ELF-1 (cell line): Measurements from ENCODE around the gene MMP20.

Source experiments
- DNase-seq: peaks from one replicate; pipeline ENCODE4 v3.0.0-alpha.2; 2016; ENCODE audit warnings: low read depth, low spot score

The MMP20 gene

GRCh38 chr11:102592131-102592530 is 33.0 kb downstream of the MMP20 start:
- no peak for DNase-seq

DNA sequence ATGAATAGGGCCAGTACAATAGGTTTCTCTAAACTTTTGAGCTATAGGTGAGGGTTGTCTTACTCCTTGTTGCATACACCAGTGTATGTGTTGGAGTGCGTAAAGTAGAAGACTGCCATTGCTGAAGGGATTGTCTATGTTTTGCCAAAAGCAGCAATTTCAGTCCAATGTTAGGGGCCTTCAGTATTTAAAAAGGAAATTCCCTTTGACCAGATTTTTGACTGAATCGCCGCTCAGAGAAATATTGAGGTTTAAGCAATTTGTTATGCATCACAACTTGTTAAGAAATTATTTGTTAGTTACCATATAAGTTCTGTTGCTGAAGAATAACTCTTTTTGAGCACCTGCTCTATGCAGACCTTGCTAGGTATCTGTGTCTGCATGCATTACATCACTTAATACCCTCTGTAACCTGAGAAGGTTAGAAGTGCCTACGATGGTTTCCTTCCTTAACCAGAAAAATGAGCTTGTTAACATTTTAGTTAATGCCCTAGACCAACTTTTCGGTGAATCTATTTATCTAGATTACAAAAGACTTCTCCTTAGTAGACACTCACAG is 33.9 kb downstream of the MMP20 start:
- DNase-seq = no peak

DNA sequence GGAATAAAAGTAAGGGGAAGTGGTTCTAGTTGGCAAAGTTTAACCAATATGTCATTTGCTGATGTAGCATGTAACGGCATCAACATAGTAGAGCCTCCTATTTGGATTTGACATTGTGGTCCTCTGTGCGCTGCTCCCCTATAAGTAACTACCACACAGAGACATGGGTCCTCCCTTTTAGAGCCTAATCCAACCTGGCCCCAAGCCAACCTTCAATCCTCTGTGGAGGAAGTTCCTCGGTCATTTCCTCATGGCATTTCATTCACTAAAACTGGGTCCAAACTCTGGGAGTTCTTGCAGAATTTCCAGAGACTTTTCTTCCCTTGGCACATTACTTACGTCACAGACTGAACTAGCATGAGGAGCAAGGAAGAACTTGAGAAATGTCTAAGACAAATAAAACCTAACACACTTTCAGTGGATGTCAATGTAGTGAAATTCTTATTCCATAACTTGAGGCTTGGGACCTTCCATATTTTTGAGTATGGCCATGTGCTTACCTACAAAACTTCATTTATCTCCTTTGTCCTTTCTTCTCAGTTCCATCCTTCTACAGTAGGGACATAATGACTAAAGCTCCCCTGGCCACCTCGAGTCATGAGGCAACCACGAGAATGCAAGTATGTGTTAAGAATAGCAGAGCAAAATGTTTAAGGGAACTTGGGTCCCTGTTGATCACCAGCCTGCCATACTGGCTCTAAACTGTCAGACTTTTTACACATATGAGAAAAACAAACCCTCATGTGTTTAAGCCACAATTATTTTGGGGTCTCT is 34.7 kb downstream of the MMP20 start:
- DNase-seq = no peak

DNA sequence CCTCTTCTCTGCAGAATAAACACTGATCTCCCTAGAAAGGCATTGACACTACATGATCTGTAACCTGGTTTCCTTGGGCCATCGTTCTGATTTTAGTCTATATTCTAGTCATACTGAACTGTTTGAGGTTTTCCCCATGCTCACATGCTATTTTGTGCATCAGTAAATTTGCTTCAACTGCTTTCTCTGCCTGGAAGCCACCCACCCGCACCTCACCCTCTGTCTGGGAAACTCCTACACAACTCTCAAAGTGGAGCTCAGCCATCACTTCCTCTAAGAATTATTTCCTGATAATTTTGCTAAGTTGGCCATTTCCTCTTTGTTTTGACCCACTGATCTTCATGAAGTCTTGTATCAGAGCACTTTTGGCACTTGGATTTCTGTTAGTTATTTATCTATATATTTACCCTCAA is 36.1 kb downstream of the MMP20 start:
- no peak for DNase-seq

DNA sequence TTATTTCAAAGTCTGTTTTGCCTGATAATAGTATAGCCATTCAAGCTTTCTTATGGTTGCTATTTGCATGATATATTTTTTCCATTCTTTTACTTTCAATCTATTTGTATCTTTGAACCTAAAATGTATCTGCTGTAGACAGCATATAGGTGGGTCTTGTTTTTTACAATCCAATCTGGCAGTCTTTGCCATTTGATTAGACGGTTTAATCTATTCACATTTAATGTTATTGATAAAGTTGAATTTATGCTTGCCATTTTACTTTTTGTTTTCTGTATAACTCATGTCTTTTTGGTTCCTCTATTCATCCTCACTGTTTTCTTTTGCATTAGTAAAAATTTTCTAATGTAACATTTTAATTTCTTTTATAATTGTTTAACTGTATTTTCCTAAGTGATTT is 37.4 kb downstream of the MMP20 start:
- DNase-seq = no peak

DNA sequence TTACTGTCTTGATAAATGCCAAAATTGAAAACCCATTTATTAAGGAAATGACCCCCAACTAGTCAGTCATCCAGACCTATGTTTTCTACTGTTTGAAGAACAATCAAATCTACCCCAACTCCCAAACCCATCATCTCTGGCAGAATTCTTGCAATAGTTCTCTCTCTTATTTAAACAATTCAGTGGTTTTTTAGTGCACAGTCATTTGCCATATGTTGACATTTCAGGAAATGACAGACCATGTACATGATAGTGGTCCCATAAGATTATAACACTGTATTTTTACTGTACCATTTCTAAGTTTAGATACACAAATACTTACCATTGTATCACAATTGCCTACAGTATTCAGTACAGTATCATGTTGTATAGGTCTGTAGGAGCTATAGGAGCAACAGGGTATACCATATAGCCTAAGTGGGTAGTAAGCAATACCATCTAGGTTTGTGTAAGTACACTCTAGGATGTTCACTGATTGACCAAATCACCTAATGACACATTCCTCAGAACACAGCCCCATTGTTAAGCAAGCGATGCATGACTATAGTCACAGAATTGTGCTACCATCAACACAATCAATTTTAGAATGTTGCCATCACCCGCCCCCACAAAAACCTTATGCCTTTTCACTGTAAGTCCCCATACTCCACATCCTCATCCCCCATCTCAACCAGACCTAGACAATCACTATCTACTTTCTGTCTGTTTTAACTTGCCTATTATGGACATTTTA is 41.8 kb downstream of the MMP20 start:
- no peak for DNase-seq

DNA sequence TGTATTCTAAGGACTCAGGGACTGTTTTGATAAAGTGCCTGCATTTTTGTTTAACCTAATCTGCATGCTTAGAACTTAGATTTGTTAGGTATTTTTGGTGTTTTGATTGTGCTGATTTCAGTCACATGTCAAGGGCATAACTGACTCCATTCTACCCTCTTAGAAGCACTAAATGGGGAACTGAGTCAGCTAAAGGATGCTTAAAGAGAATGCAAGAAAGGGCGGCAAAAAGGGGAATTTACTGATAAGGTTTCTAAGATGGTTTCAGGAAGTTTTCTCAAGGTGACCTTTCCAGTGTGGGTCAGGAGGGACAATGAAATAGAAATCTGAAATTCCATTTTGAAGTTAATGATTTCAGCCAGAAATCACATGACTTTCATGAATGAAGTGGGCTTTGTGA is 43.0 kb downstream of the MMP20 start:
- DNase-seq = no peak

DNA sequence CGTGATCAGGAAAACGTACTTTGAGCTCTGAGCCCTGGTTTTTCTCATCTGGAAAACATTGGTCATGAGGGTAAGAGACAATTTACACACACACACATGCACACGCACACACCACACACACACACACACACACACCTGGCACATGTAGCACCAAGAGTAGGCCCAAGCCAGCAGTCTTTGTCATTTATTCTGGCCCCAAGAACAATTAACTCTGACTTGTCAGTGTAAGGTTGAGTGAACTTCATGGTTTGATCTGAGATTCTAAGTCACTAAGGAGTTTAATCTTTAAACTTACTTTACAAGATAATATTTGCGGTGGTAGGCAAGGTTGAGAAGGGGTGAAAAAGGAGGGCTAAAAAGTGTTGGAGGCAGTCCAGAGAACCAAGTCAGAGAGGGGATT is 44.1 kb downstream of the MMP20 start:
- DNase-seq = no peak

DNA sequence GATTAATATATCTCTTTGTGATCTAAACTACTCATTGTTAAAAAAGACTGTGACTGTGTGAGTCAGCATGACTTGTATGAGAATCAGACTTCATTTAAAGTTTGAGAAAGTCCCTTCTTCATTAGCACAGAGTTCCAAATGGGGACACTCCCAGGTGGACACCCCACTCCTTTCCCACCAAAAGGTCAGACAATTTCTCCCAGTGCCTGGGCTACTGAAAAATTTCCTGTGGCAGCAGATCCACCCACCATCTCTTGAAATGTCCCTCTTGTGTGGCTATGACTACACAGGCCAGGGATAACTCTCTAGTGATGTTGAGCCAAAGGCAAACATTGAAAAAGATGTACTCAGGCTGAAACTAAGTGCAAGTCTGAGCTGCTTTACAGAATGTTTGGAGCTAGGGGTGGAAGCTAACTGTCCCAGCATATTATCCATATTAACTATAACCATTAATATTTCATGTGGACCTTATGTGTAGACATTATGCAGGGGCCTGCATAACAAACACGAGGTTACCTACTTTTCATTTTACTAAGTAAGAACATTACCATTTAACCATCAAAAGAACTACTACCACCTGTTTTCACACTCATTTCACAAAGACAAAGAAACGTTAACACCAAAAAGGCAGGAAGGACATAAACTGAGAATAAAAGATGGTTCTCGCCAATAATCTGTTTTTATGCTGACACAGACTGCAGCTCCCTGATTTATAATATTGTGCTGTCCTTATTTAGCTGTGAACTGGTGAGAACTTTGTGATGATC is 44.8 kb downstream of the MMP20 start:
- DNase-seq = no peak

GRCh38 chr11:102577723-102578122 is 47.4 kb downstream of the MMP20 start:
- no peak for DNase-seq

GRCh38 chr11:102577182-102577581 is 48.0 kb downstream of the MMP20 start:
- no peak for DNase-seq

DNA sequence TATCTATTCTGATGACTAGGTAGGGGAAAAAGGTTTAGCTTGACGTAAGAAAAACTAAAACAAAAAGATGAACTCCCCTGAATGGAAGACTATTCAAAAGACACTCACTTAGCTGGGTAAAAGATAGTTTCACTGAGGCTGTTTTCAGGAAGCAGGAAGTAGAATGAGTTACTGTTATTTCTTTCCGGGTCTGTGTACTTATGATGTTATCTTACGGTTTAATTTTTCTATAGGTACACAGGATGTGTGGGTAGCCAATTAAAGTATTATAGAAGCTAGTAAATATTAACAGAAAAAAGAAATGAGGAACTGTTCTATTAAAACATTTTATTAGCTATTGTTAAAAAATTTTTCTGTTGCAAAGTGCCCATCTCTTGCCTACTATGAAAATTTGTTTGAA is 48.8 kb downstream of the MMP20 start:
- no peak for DNase-seq

- DNase-seq = no peak
Observed at GRCh38 chr11:102575012-102575411, 50.1 kb downstream of the MMP20 start.

- no peak for DNase-seq
Observed at GRCh38 chr11:102573851-102574250, 51.3 kb downstream of the MMP20 start.

GRCh38 chr11:102572554-102573220 is 52.4 kb downstream of the MMP20 start:
- DNase-seq = no peak

DNA sequence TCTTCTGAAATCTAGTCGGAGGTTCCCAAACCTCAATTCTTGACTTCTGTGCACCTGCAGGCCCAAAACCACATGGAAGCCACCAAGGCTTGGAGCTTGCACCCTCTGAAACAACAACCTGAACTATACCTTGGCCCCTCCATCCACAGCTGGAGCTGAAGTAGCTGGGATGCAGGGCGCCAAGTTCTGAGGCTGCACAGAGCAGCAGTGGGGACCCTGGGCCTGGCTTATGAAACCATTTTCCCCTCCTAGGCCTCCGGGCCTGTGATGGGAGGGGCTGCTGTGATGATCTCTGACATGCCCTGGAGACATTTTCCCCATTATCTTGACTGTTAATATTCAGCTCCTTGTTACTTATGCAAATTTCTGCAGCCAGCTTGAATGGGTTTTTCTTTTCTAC is 56.3 kb downstream of the MMP20 start:
- no peak for DNase-seq

- DNase-seq = no peak
Observed at GRCh38 chr11:102566112-102566511, 59.0 kb downstream of the MMP20 start.

GRCh38 chr11:102564110-102564509 is 61.0 kb downstream of the MMP20 start:
- no peak for DNase-seq

DNA sequence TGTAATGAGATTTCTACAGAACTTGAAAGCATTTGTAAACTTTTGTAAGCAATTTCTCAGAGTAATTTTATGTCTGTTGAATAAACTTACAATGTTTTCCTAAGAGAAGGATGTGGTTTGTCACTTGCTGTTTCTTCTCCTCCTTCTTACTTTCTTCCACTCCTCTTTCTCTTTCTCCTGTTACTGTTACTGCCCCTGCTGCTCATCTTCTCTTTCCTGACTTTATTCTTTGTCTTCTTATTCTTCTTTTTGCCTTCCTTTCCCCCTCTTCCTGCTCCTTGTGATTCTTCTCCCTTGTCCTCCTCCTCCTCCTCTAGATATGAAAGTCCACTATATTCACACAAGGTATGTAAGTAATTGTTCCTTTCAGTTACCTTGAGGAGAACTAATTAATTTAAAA is 63.5 kb downstream of the MMP20 start:
- no peak for DNase-seq

GRCh38 chr11:102560555-102561011 is 64.5 kb downstream of the MMP20 start:
- DNase-seq = no peak

DNA sequence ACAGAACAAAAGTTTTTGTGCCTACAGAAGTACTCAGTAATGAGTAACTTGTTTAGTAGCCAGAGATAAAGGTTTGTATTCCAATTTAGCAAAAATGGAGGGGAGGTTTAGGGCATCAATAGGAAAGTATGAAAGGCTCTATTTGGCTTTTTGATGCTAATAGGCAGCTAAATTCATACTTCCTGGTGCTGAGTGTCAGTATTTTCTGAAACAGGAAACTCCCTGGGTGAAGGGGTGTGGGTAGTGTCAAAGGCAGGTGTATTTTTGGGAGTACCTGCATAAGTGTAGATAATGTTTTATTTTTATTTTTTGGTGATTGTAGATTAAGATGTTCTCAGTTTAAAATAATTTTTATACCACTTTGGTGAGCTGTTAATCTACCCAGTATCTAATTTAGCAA is 65.3 kb downstream of the MMP20 start:
- no peak for DNase-seq

DNA sequence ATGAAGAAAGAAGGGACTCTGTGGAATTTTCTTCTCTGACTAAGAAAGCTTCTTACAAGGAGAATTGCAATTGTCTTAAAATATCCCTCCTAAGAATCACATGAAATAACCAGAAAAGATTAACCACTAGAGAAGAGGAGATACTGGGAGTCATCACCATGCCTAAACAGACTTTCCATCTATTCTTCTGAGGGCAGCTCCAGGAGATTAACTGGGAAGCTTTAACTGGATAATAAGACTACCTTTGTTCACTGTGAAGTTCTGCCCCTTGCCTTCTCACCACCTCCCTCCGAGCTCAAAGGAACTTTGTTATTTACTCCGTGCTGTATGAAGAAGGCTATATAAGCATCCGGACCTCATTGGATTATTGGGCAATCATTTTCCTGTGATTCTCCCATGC is 70.0 kb downstream of the MMP20 start:
- no peak for DNase-seq
